B cell (primary cell): ENCODE data around the gene JSRP1. TPM values are rescaled to one million over a fixed set of nuclear protein-coding genes. Genes with fewer than 3 reads are reported as not detected.

Source experiments
- ATAC-seq: fragments of 200-7000 bp; cut with Tn5 transposase; one replicate; pipeline ENCODE4 v1.10.0; 2021; ENCODE audit warnings: low read depth, mild to moderate bottlenecking, moderate number of reproducible peaks, moderate library complexity
- CTCF ChIA-PET: fragments of 350-600 bp; sonication (Branson Sonifier 250); formaldehyde crosslinking; loops from one replicate; lab custom pipeline; 2021; ENCODE audit warnings: antibody characterized with exemption, inconsistent platforms; lab: Charles Lee
- POLR2A ChIA-PET: fragments of 350-600 bp; sonication (Branson Sonifier 250); formaldehyde crosslinking; loops from one replicate; lab custom pipeline; 2021; ENCODE audit warnings: antibody characterized with exemption; lab: Charles Lee
- DNase-seq: peaks from one replicate; pipeline ENCODE4 v3.0.0; 2013
- H2AFZ ChIP-seq: 2 replicates; pipeline ENCODE4 v1.6.1; 2012; ENCODE audit warnings: mild to moderate bottlenecking, low read depth, low read length; ENCODE audit not compliant: insufficient read depth, poor library complexity, severe bottlenecking
- H3K27ac ChIP-seq, 2 donors: 1 replicate in 1 of 2; 2 replicates in 1 of 2; pipeline ENCODE4 v1.5.1; 2012 to 2013; ENCODE audit warnings: low read length in 2 of 2, mild to moderate bottlenecking in 2 of 2, moderate library complexity in 1 of 2
- H3K27me3 ChIP-seq, 4 experiments: fragments of 200-600 bp in 1 of 4; sonication (generic) in 1 of 4; replicated peaks in 1 of 4; 1 replicate in 2 of 4; 2 replicates in 2 of 4; pipeline versions ENCODE4 v1.6.1 to v1.7.0; 2013 to 2016; ENCODE audit warnings: low read length in 3 of 4, mild to moderate bottlenecking in 2 of 4, mixed read lengths in 1 of 4, moderate library complexity in 1 of 4; ENCODE audit not compliant: insufficient read depth in 4 of 4, control insufficient read depth in 3 of 4; ENCODE audit errors: control extremely low read depth in 1 of 4
- H3K36me3 ChIP-seq, 2 experiments: replicated peaks in 1 of 2; 1 replicate in 1 of 2; 2 replicates in 1 of 2; pipeline versions ENCODE4 v1.6.1 to v1.7.1; 2013; ENCODE audit warnings: low read length in 1 of 2; ENCODE audit not compliant: insufficient read depth in 2 of 2, control insufficient read depth in 1 of 2; ENCODE audit errors: control extremely low read depth in 1 of 2, extremely low read depth in 1 of 2
- H3K4me1 ChIP-seq, 2 donors: fragments of 200-600 bp in 1 of 2; sonication (generic) in 1 of 2; 1 replicate in 1 of 2; 2 replicates in 1 of 2; pipeline versions ENCODE4 v1.5.1 to v1.6.1; 2013 to 2017; ENCODE audit warnings: low read length in 2 of 2; ENCODE audit not compliant: control insufficient read depth in 2 of 2, insufficient read depth in 2 of 2
- H3K4me2 ChIP-seq: replicated peaks from 2 replicates; pipeline ENCODE3; 2012; ENCODE audit warnings: mild to moderate bottlenecking, low read depth, low read length; ENCODE audit not compliant: poor library complexity, severe bottlenecking
- H3K4me3 ChIP-seq, 5 experiments: fragments of 200-600 bp in 1 of 5; sonication (generic) in 1 of 5; 1 replicate in 3 of 5; 2 replicates in 2 of 5; pipeline versions ENCODE4 v1.5.1 to v1.7.0; 2011 to 2016; ENCODE audit warnings: low read length in 4 of 5, mild to moderate bottlenecking in 4 of 5, low read depth in 2 of 5, control low read depth in 1 of 5, moderate library complexity in 1 of 5; ENCODE audit not compliant: insufficient read depth in 1 of 5; ENCODE audit errors: control extremely low read depth in 1 of 5, extremely low read depth in 1 of 5
- H3K79me2 ChIP-seq: fragments of 200-600 bp; sonication (generic); one replicate; pipeline ENCODE4 v1.6.0; 2016; ENCODE audit warnings: low read length; ENCODE audit not compliant: control insufficient read depth, insufficient read depth
- H3K9ac ChIP-seq: fragments of 200-600 bp; sonication (generic); 2 replicates; pipeline ENCODE4 v1.6.1; 2017; ENCODE audit warnings: mild to moderate bottlenecking, low read length, moderate library complexity
- H3K9me3 ChIP-seq, 3 donors: one replicate each; pipeline versions ENCODE4 v1.6.1 to v1.7.1; 2013; ENCODE audit warnings: low read length in 2 of 3; ENCODE audit not compliant: control insufficient read depth in 2 of 3, insufficient read depth in 1 of 3; ENCODE audit errors: control extremely low read depth in 1 of 3
- H4K20me1 ChIP-seq: 2 replicates; pipeline ENCODE4 v1.6.0; 2012; ENCODE audit warnings: mild to moderate bottlenecking, low read length; ENCODE audit not compliant: insufficient read depth, control insufficient read depth, poor library complexity, severe bottlenecking
- H3K27ac Mint-ChIP-seq: one replicate; pipeline ENCODE4 v1.8.0; 2021; ENCODE audit warnings: mixed read lengths
- H3K27me3 Mint-ChIP-seq: one replicate; pipeline ENCODE4 v1.8.0; 2021; ENCODE audit warnings: mixed read lengths
- H3K4me1 Mint-ChIP-seq: one replicate; pipeline ENCODE4 v1.8.0; 2021; ENCODE audit warnings: mixed read lengths
- H3K4me3 Mint-ChIP-seq: one replicate; pipeline ENCODE4 v1.8.0; 2021; ENCODE audit warnings: mixed read lengths
- H3K9me3 Mint-ChIP-seq: one replicate; pipeline ENCODE4 v1.8.0; 2022; ENCODE audit warnings: mixed read lengths; ENCODE audit not compliant: insufficient read depth
- CTCF ChIP-seq: fragments of 200-600 bp; IDR thresholded peaks from one replicate; pipeline ENCODE4 v1.8.0; 2022; ENCODE audit warnings: antibody characterized with exemption, mild to moderate bottlenecking
- EZH2 ChIP-seq: IDR thresholded peaks from 2 replicates; pipeline ENCODE4 v1.6.1; 2012; ENCODE audit warnings: borderline replicate concordance, low read depth, mild to moderate bottlenecking, moderate library complexity, low read length; ENCODE audit not compliant: insufficient read depth, poor library complexity, severe bottlenecking
- WGBS: methylation state at CpG from one replicate; pipeline ENCODE4 v1.1.5; 2013; ENCODE audit warnings: missing lambda C conversion rate; ENCODE audit not compliant: insufficient coverage; 5-methylcytosine and 5-hydroxymethylcytosine counted together
- intact Hi-C: fragments of 100-400 bp; cut with micrococcal nuclease; formaldehyde crosslinking; loops from one replicate; pipeline ENCODE4 v1.10.0; 2022
- polyA minus RNA-seq: library from RNA; depleted of rRNA, polyadenylated mRNA; stranded (reverse); fragments of >200 nt; gene quantifications from 2 replicates; pipeline ENCODE4 v1.2.3, GENCODE V29; 2012
- polyA plus RNA-seq: library from polyadenylated mRNA; depleted of rRNA; stranded (reverse); fragments of >200 nt; gene quantifications from 2 replicates; pipeline ENCODE4 v1.2.3, GENCODE V29; 2012
- total RNA-seq, 2 donors: library from RNA; stranded (reverse); fragments of 120-200 nt in 1 of 2; gene quantifications; 1 replicate in 1 of 2; 2 replicates in 1 of 2; pipeline versions ENCODE4 v1.2.3 to v1.2.4, GENCODE V29; 2013 to 2022

JSRP1 gene
- total RNA-seq (2.8 and 3.0 TPM in 2 replicates), polyA plus RNA-seq (1.6 and 2.1 TPM in 2 replicates), polyA minus RNA-seq (2.1 TPM in 2 replicates)
- 3.8 TPM for total RNA-seq (2013)

- H3K9ac ChIP-seq, result no peak within 1 kb of the TSS
- H3K4me1 ChIP-seq, result peaks cover 63 to 87% of the 10 kb centered on the region in 2 donors
- ChIA-PET CTCF (interaction anchor here (0.5 to 6.3 kb wide), 3 partner anchors 16 to 118 kb away, joined by 5 to 63 read pairs (median 8); no protein-coding TSS in a partner anchor), POLR2A (interaction anchor here (0.6 to 8.8 kb wide), 3 partner anchors 15 to 41 kb away, joined by 4 to 134 read pairs (median 6); no protein-coding TSS in a partner anchor)
- no peaks in the 10 kb centered on the region for H3K27me3 Mint-ChIP-seq
- ATAC-seq, result no peak
- no peaks in the 10 kb centered on the region for H3K9me3 Mint-ChIP-seq
- H3K4me3 Mint-ChIP-seq, result peak within 1 kb of the TSS; percentile 80
- peaks cover 0 to 17% (median 0%) of the 10 kb centered on the region in 3 donors for H3K9me3 ChIP-seq
- peak within 1 kb of the TSS; percentile 44 to 56 for H3K27ac ChIP-seq
- peak within 1 kb of the TSS; percentile 70 for H3K4me2 ChIP-seq
- H3K4me3 ChIP-seq, result peak within 1 kb of the TSS in 1 of 5 experiments; percentile 10
- H3K36me3 ChIP-seq, result no peaks in the 10 kb centered on the region
- peaks cover 5% of the 10 kb centered on the region for H4K20me1 ChIP-seq
- peaks cover 19% of the 10 kb centered on the region for H3K79me2 ChIP-seq
- H3K4me1 Mint-ChIP-seq, result peaks cover 59% of the 10 kb centered on the region
- peak within 1 kb of the TSS; percentile 89 for H3K27ac Mint-ChIP-seq
- intact Hi-C loops, result no loop called here
- TF ChIP-seq CTCF (no peak), EZH2 (no peak)
- peak; percentile 73 for DNase-seq
- peaks cover 0 to 16% (median 8%) of the 10 kb centered on the region in 4 experiments for H3K27me3 ChIP-seq
- no peak within 1 kb of the TSS for H2AFZ ChIP-seq
- WGBS, result 75% methylated on average over 19 of the region's 24 CpGs
Observed at GRCh38 chr19:2255982-2256685, at the start of gene JSRP1. JSRP1 (minus strand) TSS chr19:2256417; CDS start chr19:2255314, 1,103 bp downstream.
